ENCODE results near the gene ULK4.
"Not testable (repeated sequence)": the region's sequence is repeated elsewhere in the genome, so short reads cannot be mapped to it uniquely, and the experiment has no call there.

The ULK4 gene

DNA sequence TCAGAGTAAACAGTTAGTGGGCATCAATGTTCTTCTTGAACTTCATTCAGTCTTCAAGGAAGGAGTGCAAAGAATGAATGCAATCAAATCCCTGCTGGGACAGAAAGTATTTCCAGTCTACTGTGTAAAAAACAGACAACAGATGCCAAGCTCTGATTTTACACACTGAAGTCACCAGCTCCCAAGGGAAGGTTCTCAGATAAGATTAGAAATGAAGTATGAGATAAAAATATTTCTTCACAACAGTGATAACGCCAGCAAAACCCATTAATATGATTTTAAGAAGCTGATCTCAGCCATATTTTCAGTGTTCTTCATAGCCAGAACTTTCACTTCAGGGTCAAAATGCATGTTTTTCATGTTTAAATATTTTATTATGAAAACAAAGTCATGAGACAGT lies 497.0 kb downstream of the ULK4 start:
- no peak for TF ChIP-seq CTCF (IDR thresholded peaks at IDR 0.05; ENCODE audit: extremely low read depth, missing control alignments)
- no peak for DNase-seq (ENCODE audit: low spot score)

- no peak for DNase-seq (ENCODE audit: low spot score)
- no peak for TF ChIP-seq CTCF (IDR thresholded peaks at IDR 0.05; ENCODE audit: extremely low read depth, missing control alignments)
These were observed 497.5 kb downstream of the ULK4 start for GRCh38 chr3:41464401-41464800.

DNA sequence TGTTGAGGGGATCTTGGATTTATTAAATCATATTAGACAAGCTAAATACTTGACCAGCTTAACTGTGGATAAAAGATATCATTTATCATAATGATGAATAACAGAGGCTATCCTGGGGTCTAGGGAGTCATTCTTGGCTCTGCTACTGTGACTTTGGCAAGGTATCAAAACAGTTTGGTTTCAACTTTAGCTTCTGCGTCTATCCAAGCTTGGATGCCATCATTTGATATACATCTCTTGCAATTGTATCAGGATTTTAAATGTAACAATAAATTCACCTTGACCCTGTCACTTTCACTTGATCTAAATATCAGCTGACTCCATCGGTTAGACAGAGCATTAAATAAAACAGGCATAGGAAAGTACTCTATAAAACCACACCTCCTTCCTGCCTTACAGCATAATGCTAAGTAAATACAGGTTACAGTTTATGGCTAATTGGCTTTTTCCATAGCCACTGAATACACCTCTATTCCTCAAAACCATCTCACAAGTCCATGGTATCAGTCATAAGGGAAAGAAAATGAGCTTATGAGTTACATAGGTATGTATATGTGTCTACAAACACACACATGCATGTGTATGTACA lies 499.7 kb downstream of the ULK4 start:
- no peak for TF ChIP-seq CTCF (IDR thresholded peaks at IDR 0.05; ENCODE audit: extremely low read depth, missing control alignments)
- DNase-seq (ENCODE audit: low spot score), result no peak

GRCh38 chr3:41460736-41461135 lies 501.2 kb downstream of the ULK4 start:
- DNase-seq (ENCODE audit: low spot score), result no peak
- no peak for TF ChIP-seq CTCF (IDR thresholded peaks at IDR 0.05; ENCODE audit: extremely low read depth, missing control alignments)

- DNase-seq (ENCODE audit: low spot score), result no peak
- no peak for TF ChIP-seq CTCF (IDR thresholded peaks at IDR 0.05; ENCODE audit: extremely low read depth, missing control alignments)
These were observed 504.7 kb downstream of the ULK4 start for GRCh38 chr3:41457176-41457575.

- no peak for TF ChIP-seq CTCF (IDR thresholded peaks at IDR 0.05; ENCODE audit: extremely low read depth, missing control alignments)
- no peak for DNase-seq (ENCODE audit: low spot score)
These were observed 505.7 kb downstream of the ULK4 start for GRCh38 chr3:41456162-41456561.

DNA sequence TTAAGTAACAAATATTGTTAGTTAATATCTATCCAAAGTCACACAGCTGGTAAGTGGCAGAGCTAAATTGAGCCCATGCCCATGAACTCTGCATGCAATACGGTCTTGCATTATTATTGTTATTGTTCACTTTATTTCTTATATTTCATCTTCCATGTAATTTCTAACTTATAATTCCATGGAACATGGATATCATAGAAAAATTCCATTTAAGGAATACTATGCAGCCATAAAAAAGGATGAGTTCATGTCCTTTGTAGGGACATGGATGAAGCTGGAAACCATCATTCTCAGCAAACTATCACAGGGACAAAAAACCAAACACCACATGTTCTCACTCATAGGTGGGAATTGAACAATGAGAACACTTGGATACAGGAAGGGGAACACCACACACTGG lies 508.3 kb downstream of the ULK4 start:
- DNase-seq (ENCODE audit: low spot score), result not testable (repeated sequence)

DNA sequence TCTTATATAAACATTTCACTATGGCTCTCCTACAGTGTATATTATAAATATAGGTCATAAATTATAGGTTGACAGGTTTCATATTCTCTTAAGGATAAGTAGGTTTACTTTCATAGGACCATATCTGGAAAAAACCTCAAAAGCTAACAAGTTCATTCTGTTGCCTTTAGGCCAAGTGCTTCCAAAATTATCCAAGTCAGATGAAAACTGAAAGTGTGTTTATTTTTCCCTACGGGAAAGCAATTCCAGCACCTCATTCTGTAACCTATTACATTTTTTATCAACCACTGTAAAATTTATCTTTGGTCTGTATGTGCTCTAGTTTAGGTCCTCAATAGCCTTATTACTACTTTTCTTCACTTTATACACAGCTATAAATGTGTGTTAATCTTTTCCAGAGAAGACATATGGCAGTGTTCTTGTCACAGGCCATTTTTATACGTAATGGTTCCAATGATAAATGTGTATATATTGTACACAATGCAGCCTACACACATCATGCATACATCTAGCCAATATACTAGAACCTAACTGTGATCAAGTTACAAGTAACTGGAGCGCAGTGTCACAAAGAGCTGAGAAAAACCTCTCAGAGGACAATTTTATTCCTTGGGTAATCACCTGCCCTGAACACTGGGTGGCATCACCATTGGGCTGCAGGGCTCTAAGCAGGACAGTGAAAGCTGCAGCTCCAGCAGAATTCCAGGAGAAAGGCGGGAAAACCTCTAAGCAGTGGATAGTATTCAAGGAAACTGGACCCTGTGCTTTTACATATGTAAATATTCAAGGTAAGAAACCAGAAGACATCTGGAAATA lies 511.3 kb downstream of the ULK4 start:
- DNase-seq (ENCODE audit: low spot score), result no peak
- no peak for TF ChIP-seq CTCF (IDR thresholded peaks at IDR 0.05; ENCODE audit: extremely low read depth, missing control alignments)

Measured in GM20000 (cell line).